Measurements from ENCODE around the gene OR1K1.

OR1K1 gene

GRCh38 chr9:122822938-122823337 is 23.0 kb downstream of the OR1K1 start:
- no peak for TF ChIP-seq POLR2AphosphoS5 (IDR thresholded peaks at IDR 0.05; ENCODE audit: low read depth, low read length)
- TF ChIP-seq SIN3A (IDR thresholded peaks at IDR 0.05; ENCODE audit: borderline replicate concordance, insufficient read depth, low read length): no peak
- TF ChIP-seq FOXP2 (optimal IDR thresholded peaks at IDR 0.05; ENCODE audit: borderline replicate concordance, extremely low read depth, extremely low read length, insufficient read depth): no peak
- TF ChIP-seq, protein P1, sequence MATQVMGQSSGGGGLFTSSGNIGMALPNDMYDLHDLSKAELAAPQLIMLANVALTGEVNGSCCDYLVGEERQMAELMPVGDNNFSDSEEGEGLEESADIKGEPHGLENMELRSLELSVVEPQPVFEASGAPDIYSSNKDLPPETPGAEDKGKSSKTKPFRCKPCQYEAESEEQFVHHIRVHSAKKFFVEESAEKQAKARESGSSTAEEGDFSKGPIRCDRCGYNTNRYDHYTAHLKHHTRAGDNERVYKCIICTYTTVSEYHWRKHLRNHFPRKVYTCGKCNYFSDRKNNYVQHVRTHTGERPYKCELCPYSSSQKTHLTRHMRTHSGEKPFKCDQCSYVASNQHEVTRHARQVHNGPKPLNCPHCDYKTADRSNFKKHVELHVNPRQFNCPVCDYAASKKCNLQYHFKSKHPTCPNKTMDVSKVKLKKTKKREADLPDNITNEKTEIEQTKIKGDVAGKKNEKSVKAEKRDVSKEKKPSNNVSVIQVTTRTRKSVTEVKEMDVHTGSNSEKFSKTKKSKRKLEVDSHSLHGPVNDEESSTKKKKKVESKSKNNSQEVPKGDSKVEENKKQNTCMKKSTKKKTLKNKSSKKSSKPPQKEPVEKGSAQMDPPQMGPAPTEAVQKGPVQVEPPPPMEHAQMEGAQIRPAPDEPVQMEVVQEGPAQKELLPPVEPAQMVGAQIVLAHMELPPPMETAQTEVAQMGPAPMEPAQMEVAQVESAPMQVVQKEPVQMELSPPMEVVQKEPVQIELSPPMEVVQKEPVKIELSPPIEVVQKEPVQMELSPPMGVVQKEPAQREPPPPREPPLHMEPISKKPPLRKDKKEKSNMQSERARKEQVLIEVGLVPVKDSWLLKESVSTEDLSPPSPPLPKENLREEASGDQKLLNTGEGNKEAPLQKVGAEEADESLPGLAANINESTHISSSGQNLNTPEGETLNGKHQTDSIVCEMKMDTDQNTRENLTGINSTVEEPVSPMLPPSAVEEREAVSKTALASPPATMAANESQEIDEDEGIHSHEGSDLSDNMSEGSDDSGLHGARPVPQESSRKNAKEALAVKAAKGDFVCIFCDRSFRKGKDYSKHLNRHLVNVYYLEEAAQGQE (IDR thresholded peaks at IDR 0.05; ENCODE audit: insufficient read depth in 1 of 2, low read depth in 2 of 2, low read length in 2 of 2): no peak
- TF ChIP-seq TAF1 (IDR thresholded peaks at IDR 0.05; ENCODE audit: borderline replicate concordance, insufficient read depth, low read length): no peak

GRCh38 chr9:122827761-122828093 is 27.8 kb downstream of the OR1K1 start:
- TF ChIP-seq, protein P1 (IDR thresholded peaks at IDR 0.05; ENCODE audit: insufficient read depth in 1 of 2, low read depth in 2 of 2, low read length in 2 of 2): no peak
- TF ChIP-seq POLR2AphosphoS5 (IDR thresholded peaks at IDR 0.05; ENCODE audit: low read depth, low read length) (no peak), FOXP2 (optimal IDR thresholded peaks at IDR 0.05; ENCODE audit: borderline replicate concordance, extremely low read depth, extremely low read length, insufficient read depth) (no peak), SIN3A (IDR thresholded peaks at IDR 0.05; ENCODE audit: borderline replicate concordance, insufficient read depth, low read length) (no peak), TAF1 (IDR thresholded peaks at IDR 0.05; ENCODE audit: borderline replicate concordance, insufficient read depth, low read length) (no peak)

DNA sequence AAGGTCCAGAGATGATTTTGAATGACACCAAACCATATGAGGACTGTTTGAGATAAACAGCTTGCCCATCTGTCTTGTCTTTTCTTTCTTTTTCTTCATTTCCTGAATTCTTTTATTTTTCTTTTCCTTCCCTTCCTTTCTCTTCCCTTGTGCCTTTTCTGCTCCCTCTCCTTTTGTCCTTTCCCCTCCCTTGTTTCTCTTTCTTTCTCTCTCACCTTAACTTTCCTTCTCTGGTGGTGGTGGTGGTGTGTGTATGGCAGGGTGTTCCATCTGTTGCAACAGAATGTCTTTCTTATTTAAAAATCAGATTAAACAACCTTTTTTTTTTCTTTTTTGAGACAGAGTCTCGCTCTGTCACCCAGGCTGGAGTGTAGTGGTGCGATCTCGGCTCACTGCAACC is 32.3 kb downstream of the OR1K1 start:
- TF ChIP-seq SIN3A (IDR thresholded peaks at IDR 0.05; ENCODE audit: borderline replicate concordance, insufficient read depth, low read length): no peak
- no peak for TF ChIP-seq POLR2AphosphoS5 (IDR thresholded peaks at IDR 0.05; ENCODE audit: low read depth, low read length)
- no peak for TF ChIP-seq FOXP2 (optimal IDR thresholded peaks at IDR 0.05; ENCODE audit: borderline replicate concordance, extremely low read depth, extremely low read length, insufficient read depth)
- no peak for TF ChIP-seq TAF1 (IDR thresholded peaks at IDR 0.05; ENCODE audit: borderline replicate concordance, insufficient read depth, low read length)
- TF ChIP-seq, protein P1 (IDR thresholded peaks at IDR 0.05; ENCODE audit: insufficient read depth in 1 of 2, low read depth in 2 of 2, low read length in 2 of 2): no peak

- no peak for TF ChIP-seq TAF1 (IDR thresholded peaks at IDR 0.05; ENCODE audit: borderline replicate concordance, insufficient read depth, low read length)
- no peak for TF ChIP-seq POLR2AphosphoS5 (IDR thresholded peaks at IDR 0.05; ENCODE audit: low read depth, low read length)
- TF ChIP-seq, protein P1 (IDR thresholded peaks at IDR 0.05; ENCODE audit: insufficient read depth in 1 of 2, low read depth in 2 of 2, low read length in 2 of 2): no peak
- no peak for TF ChIP-seq FOXP2 (optimal IDR thresholded peaks at IDR 0.05; ENCODE audit: borderline replicate concordance, extremely low read depth, extremely low read length, insufficient read depth)
- TF ChIP-seq SIN3A (IDR thresholded peaks at IDR 0.05; ENCODE audit: borderline replicate concordance, insufficient read depth, low read length): no peak
Observed at GRCh38 chr9:122835313-122835731, 35.4 kb downstream of the OR1K1 start.

All from PFSK-1 (cell line).